T-cell (primary cell): ENCODE measurements around the gene RITA1. TPM values are rescaled to one million over a fixed set of nuclear protein-coding genes. Genes with fewer than 3 reads are reported as not detected.

Experiments
- ATAC-seq, 4 experiments: fragments of 200-7000 bp in 3 of 4; fragments of 150-1000 bp in 1 of 4; cut with Tn5 transposase; replicated peaks in 1 of 4; 1 replicate in 3 of 4; 2 replicates in 1 of 4; pipeline ENCODE4 v1.10.0; 2021; ENCODE audit warnings: moderate library complexity in 3 of 4, mild to moderate bottlenecking in 2 of 4, moderate number of reproducible peaks in 1 of 4
- CTCF ChIA-PET, 2 donors: fragments of 300-600 bp; sonication (Branson Sonifier 250); formaldehyde crosslinking; loops; one replicate each; lab custom pipeline; 2022; ENCODE audit warnings: antibody characterized with exemption in 2 of 2; lab: Charles Lee
- POLR2A ChIA-PET, 2 donors: fragments of 300-600 bp; sonication (Branson Sonifier 250); formaldehyde crosslinking; loops; one replicate each; lab custom pipeline; 2022; ENCODE audit warnings: antibody characterized with exemption in 2 of 2; lab: Charles Lee
- DNase-seq, 35 experiments: peaks; one replicate each; pipeline versions ENCODE4 v3.0.0 to v3.0.0-alpha.2; 2013 to 2023
- H3K27ac ChIP-seq: one replicate; pipeline ENCODE4 v1.5.1; 2013; ENCODE audit warnings: low read length
- H3K27me3 ChIP-seq, 2 experiments: replicated peaks in 1 of 2; 1 replicate in 1 of 2; 2 replicates in 1 of 2; pipeline versions ENCODE4 v1.6.1 to v1.7.0; 2013; ENCODE audit warnings: low read length in 1 of 2, mixed read lengths in 1 of 2; ENCODE audit not compliant: control insufficient read depth in 2 of 2, insufficient read depth in 2 of 2; ENCODE audit errors: extremely low read depth in 1 of 2
- H3K36me3 ChIP-seq, 2 donors: 1 replicate in 1 of 2; 2 replicates in 1 of 2; pipeline versions ENCODE4 v1.6.1 to v1.7.0; 2013; ENCODE audit warnings: low read length in 1 of 2; ENCODE audit not compliant: control insufficient read depth in 2 of 2, insufficient read depth in 1 of 2; ENCODE audit errors: extremely low read depth in 1 of 2
- H3K4me1 ChIP-seq, 2 experiments: 1 replicate in 1 of 2; 2 replicates in 1 of 2; pipeline versions ENCODE4 v1.6.1 to v1.7.0; 2013; ENCODE audit warnings: low read length in 2 of 2, mixed read lengths in 1 of 2; ENCODE audit not compliant: insufficient read depth in 2 of 2, control insufficient read depth in 1 of 2; ENCODE audit errors: extremely low read depth in 1 of 2
- H3K4me3 ChIP-seq, 2 donors: 1 replicate in 1 of 2; 2 replicates in 1 of 2; pipeline versions ENCODE4 v1.5.1 to v1.7.0; 2013; ENCODE audit warnings: mild to moderate bottlenecking in 2 of 2, low read length in 1 of 2, moderate library complexity in 1 of 2; ENCODE audit not compliant: control insufficient read depth in 1 of 2; ENCODE audit errors: extremely low read depth in 1 of 2
- H3K9me3 ChIP-seq: 2 replicates; pipeline ENCODE4 v1.7.0; 2013
- H3K27ac Mint-ChIP-seq, 2 donors: one replicate each; pipeline ENCODE4 v1.8.0; 2020 to 2021; ENCODE audit warnings: mild to moderate bottlenecking in 2 of 2, mixed read lengths in 2 of 2
- H3K27me3 Mint-ChIP-seq, 2 donors: one replicate each; pipeline ENCODE4 v1.8.0; 2021 to 2022; ENCODE audit warnings: mixed read lengths in 2 of 2
- H3K36me3 Mint-ChIP-seq: one replicate; pipeline ENCODE4 v1.8.0; 2021; ENCODE audit warnings: mixed read lengths
- H3K4me1 Mint-ChIP-seq, 3 donors: one replicate each; pipeline ENCODE4 v1.8.0; 2020 to 2022; ENCODE audit warnings: mixed read lengths in 3 of 3, mild to moderate bottlenecking in 1 of 3
- H3K4me3 Mint-ChIP-seq, 3 donors: one replicate each; pipeline ENCODE4 v1.8.0; 2020 to 2022; ENCODE audit warnings: mild to moderate bottlenecking in 3 of 3, mixed read lengths in 3 of 3, moderate library complexity in 3 of 3
- H3K9me3 Mint-ChIP-seq, 3 donors: one replicate each; pipeline ENCODE4 v1.8.0; 2020 to 2022; ENCODE audit warnings: mixed read lengths in 3 of 3
- WGBS: methylation state at CpG from one replicate; pipeline ENCODE4 v1.1.5; 2013; ENCODE audit warnings: missing lambda C conversion rate; ENCODE audit not compliant: insufficient coverage; 5-methylcytosine and 5-hydroxymethylcytosine counted together
- total RNA-seq, 35 experiments: library from RNA in 6 of 35; stranded (reverse) in 6 of 35; fragments of 120-200 nt in 1 of 35; gene quantifications; one replicate each; pipeline versions ENCODE4 v1.2.1 to v1.2.4 and lab custom pipeline; 2013 to 2026

Gene RITA1
- total RNA-seq, 5 donors from 2014 or later (not counting 1 experiment from before 2014, with no cell fraction given): 7.8 to 17.8 (median 13.8) TPM

GRCh38 chr12:113220593-113221180 lies 35.2 kb downstream of the RITA1 start:
- peak in 1 of 35 experiments; percentile 9 for DNase-seq

DNA sequence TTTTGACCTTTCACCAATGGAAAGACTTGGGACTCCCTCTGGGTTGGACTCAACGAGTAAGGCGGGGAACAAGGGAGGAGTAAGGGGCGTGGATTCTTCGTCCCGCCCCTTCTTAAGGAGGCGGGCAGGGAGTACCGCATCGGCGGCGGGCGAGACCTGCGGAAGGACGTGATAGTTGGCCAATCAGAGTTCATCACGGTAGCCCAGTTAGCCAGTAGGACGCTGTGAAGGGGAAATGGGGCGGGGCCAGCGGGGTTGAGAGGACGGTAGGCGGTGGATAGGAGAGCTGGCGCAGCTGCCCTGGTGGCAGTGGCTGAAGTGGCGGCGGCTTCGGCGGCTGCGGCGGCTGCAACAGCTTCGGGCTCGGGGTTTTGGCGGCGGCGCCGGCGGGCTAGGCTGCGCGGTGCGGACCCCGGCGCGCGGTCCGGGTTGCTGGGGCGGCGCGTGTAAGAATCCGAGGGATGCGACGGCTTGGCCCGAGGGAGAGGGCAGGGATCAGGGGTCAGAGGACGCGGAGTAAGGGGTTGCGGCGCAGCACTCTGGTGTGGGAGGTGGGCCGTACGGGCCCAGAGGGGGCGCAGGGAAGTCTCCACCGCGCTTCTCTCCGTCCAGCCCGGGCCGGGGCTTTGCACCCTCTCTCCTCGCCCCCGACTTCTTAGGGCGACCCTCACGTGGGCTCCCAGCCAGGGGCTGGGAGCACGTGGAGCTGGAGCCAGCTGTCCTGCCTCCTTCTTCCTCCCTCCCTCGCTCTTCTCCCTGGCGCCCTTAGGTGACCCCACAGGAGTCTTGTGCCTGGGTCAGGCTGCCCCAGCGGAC lies 35.9 kb downstream of the RITA1 start, which contains the start of gene TPCN1:
Gene TPCN1 (plus strand): TSS at position 284 of the 816 bp plus-strand sequence. CDS start 5,389 bp downstream, outside the sequence.
- Histone ChIP-seq H3K4me1 (peaks cover 34 to 38% of the 10 kb centered on the region in 2 experiments), H3K36me3 (no peaks in the 10 kb centered on the region), H3K27ac (peak within 1 kb of the TSS; percentile 55), H3K9me3 (no peaks in the 10 kb centered on the region), H3K4me3 (peak within 1 kb of the TSS; percentile 82 to 97), H3K27me3 (no peaks in the 10 kb centered on the region)
- H3K4me3 Mint-ChIP-seq: peak within 1 kb of the TSS; percentile 89 to 90 (median 89)
- H3K27ac Mint-ChIP-seq: peak within 1 kb of the TSS; percentile 88 to 93
- no peaks in the 10 kb centered on the region for H3K27me3 Mint-ChIP-seq
- ChIA-PET POLR2A (interaction anchor here in 1 of 2 donors (0.6 to 0.7 kb wide), 3 partner anchors 18 to 210 kb away, joined by 3 to 7 read pairs (median 4); no protein-coding TSS in a partner anchor), CTCF (interaction anchor here (0.6 to 1.3 kb wide), 5 partner anchors 12 to 229 kb away, joined by 3 to 6 read pairs (median 4); no protein-coding TSS in a partner anchor)
- no peaks in the 10 kb centered on the region for H3K9me3 Mint-ChIP-seq
- ATAC-seq (peak; percentile 93 to 95 (median 94)), DNase-seq (peak; percentile 95 to 100 (median 98))
- H3K4me1 Mint-ChIP-seq: peaks cover 37 to 47% (median 43%) of the 10 kb centered on the region in 3 donors
- H3K36me3 Mint-ChIP-seq: no peaks in the 10 kb centered on the region
- under 1% methylated on average over 54 of the region's 68 CpGs for WGBS

More at GRCh38 chr12:113220593-113221180, 35.2 kb downstream of the RITA1 start:
- ChIA-PET POLR2A (interaction anchor here in 1 of 2 donors (0.7 kb wide), 1 partner anchor 40 kb away, joined by 4 read pairs; no protein-coding TSS in a partner anchor), CTCF (interaction anchor here in 1 of 2 donors (0.6 kb wide), 1 partner anchor 17 kb away, joined by 6 read pairs; no protein-coding TSS in a partner anchor)
- under 1% methylated on average over 14 of the region's 23 CpGs for WGBS
- Histone ChIP-seq H3K36me3 (no peaks in the 10 kb centered on the region), H3K4me3 (peak overlapping the region; percentile 65 to 97), H3K27me3 (no peaks in the 10 kb centered on the region), H3K27ac (peak overlapping the region; percentile 52), H3K4me1 (peaks cover 36 to 38% of the 10 kb centered on the region in 2 experiments), H3K9me3 (no peaks in the 10 kb centered on the region)
- Mint-ChIP-seq H3K27me3 (no peaks in the 10 kb centered on the region), H3K36me3 (no peaks in the 10 kb centered on the region), H3K9me3 (no peaks in the 10 kb centered on the region), H3K27ac (peak overlapping the region; percentile 84 to 87), H3K4me1 (peaks cover 39 to 53% (median 46%) of the 10 kb centered on the region in 3 donors), H3K4me3 (peak overlapping the region; percentile 89 to 90 (median 89))
- ATAC-seq: no peak

DNA sequence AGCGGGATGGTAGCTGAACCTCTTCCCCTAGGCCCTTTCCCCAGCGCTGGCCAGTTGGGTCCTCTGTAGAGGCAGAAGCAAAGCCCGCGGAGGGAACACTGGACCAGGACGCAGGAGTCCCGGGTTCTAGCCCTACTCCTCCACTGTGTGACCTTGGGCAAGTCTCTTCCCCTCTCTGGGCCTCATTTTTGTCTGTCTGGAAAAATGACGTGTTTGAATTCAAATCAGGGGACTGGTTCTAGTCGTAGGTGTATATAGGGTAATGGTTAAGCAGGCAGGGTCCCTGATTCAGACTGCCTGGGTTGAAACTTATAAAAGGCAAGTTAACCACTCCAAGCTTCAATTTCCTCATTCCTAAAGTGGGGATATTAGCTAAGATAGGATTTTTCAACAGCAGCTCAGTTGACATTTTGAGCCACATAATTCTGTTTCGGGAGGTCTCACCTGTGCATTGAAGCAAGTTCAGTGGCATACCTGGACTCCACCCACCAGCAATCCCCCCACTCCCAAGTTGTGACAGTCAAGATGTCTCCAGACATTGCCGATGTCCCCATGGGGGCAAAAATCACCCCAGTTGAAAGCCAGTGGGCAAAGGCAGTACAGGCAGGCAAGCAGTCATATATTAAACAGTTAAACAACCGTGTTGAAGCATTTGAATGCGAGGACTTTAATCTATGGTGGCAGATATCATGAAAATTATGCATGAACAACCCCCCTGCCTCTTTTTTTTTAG lies 36.6 kb downstream of the RITA1 start:
- CTCF ChIA-PET: interaction anchor here (0.5 to 1.5 kb wide), 11 partner anchors 11 to 229 kb away, joined by 3 to 11 read pairs (median 4); no protein-coding TSS in a partner anchor
- peaks cover 31 to 38% of the 10 kb centered on the region in 2 experiments for H3K4me1 ChIP-seq

DNA sequence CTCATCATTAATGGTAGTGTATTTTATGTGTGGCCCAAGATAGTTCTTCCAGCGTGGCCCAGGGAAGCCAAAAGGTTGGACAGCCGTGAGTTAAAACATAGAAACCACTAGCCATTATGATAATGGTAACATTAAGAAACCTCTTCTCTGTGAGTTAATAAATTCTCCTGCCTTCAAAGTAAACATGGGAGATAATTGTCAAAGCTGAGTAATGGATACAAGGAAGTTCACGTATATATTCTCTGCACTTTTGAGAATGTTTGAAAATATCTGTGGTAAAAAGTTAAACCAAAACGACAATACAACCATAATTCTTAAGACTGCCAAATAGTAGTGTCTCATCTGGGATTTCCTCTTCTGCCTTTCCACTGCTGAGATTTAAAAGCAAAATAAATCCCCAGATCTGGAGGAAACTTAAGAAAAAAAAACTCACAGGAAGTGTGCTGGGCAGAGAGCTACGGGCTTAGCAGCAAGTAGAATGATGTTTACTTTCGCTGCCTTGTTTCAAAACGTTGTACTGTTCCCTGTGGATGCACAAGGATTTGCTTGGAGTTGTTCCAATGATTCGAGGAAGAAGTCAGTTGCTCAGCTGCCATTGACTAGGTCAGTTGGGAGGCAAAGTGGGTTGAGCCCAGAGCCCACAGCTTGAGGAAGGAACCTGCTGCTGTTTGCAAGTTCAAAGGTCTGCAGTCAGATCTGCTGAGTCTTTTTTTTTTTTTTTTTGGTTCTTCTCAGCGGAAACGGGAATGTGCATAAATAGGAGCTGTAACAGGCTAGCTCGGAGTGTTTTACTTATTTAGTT lies 37.4 kb downstream of the RITA1 start:
- H3K27me3 ChIP-seq: no peaks in the 10 kb centered on the region
- no peak for ATAC-seq
- WGBS: 5% methylated on average over 4 of the region's 11 CpGs
- Mint-ChIP-seq H3K27ac (peak overlapping the region; percentile 88 to 93), H3K36me3 (peaks cover 7% of the 10 kb centered on the region), H3K4me1 (peaks cover 27 to 40% (median 38%) of the 10 kb centered on the region in 3 donors), H3K27me3 (no peaks in the 10 kb centered on the region), H3K4me3 (peak overlapping the region; percentile 89 to 90 (median 89)), H3K9me3 (no peaks in the 10 kb centered on the region)
- peaks cover 24 to 32% of the 10 kb centered on the region in 2 experiments for H3K4me1 ChIP-seq
- H3K4me3 ChIP-seq: peak overlapping the region; percentile 24 to 90
- H3K9me3 ChIP-seq: no peaks in the 10 kb centered on the region
- CTCF ChIA-PET: interaction anchor here (0.5 to 1.5 kb wide), 16 partner anchors 11 to 205 kb away, joined by 3 to 11 read pairs (median 4); no protein-coding TSS in a partner anchor
- POLR2A ChIA-PET: interaction anchor here (0.6 to 1.0 kb wide), 8 partner anchors 13 to 1098 kb away, joined by 3 to 10 read pairs (median 5); partner anchors contain the start of genes DDX54 (in 1 of the 2), DTX1 (in 1 of the 2), RITA1 (in 1 of the 2) and TRAFD1 (in 1 of the 2)
- H3K36me3 ChIP-seq: peaks cover 0 to 12% of the 10 kb centered on the region in 2 donors
- peak overlapping the region; percentile 55 for H3K27ac ChIP-seq
- DNase-seq: peak in 6 of 35 experiments; percentile 7 to 37 (median 17)

More for the DNA sequence above, 36.6 kb downstream of the RITA1 start:
- peak overlapping the region; percentile 88 to 93 for H3K27ac Mint-ChIP-seq
- Histone ChIP-seq H3K36me3 (peaks cover 0 to 6% of the 10 kb centered on the region in 2 donors), H3K4me3 (peak overlapping the region; percentile 82 to 90), H3K27me3 (no peaks in the 10 kb centered on the region), H3K9me3 (no peaks in the 10 kb centered on the region), H3K27ac (peak overlapping the region; percentile 55)
- H3K36me3 Mint-ChIP-seq: peaks cover under 1% of the 10 kb centered on the region
- H3K27me3 Mint-ChIP-seq: no peaks in the 10 kb centered on the region
- ATAC-seq (no peak), DNase-seq (peak in 6 of 35 experiments; percentile 4 to 33 (median 18))
- POLR2A ChIA-PET: interaction anchor here (0.6 to 1.0 kb wide), 6 partner anchors 12 to 1097 kb away, joined by 3 to 10 read pairs (median 4); partner anchors contain the start of genes DDX54 (in 1 of the 2), RITA1 (in 1 of the 2) and TRAFD1 (in 1 of the 2)
- peaks cover 34 to 44% (median 39%) of the 10 kb centered on the region in 3 donors for H3K4me1 Mint-ChIP-seq
- H3K4me3 Mint-ChIP-seq: peak overlapping the region; percentile 89 to 90 (median 89)
- no peaks in the 10 kb centered on the region for H3K9me3 Mint-ChIP-seq
- WGBS: 24% methylated on average over 7 of the region's 12 CpGs

DNA sequence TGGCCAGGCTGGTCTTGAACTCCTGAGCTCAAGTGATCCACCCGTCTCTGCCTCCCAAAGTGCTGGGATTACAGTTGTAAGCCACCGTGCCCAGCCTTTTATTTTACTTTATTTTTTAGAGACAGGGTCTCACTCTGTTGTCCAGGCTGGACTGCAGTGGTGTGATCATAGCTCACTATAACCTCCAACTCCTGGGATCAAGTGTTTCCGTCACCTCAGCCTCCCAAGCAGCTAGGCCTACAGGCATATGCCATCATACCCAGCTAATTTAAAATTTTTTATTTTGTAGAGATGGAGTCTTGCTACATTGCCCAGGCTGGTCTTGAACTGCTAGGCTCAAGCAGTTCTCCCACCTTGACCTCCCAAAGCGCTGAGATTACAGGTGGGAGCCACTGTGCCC lies 39.4 kb downstream of the RITA1 start:
- Mint-ChIP-seq H3K27me3 (no peaks in the 10 kb centered on the region), H3K9me3 (no peaks in the 10 kb centered on the region), H3K4me3 (no peak overlapping the region), H3K27ac (no peak overlapping the region), H3K36me3 (peaks cover 19% of the 10 kb centered on the region), H3K4me1 (peaks cover 43 to 58% (median 44%) of the 10 kb centered on the region in 3 donors)
- ATAC-seq (no peak), DNase-seq (no peak)
- ChIA-PET CTCF (interaction anchor here (1.0 to 1.9 kb wide), 2 partner anchors 8 kb away, joined by 5 to 6 read pairs; no protein-coding TSS in a partner anchor), POLR2A (no interaction called here)
- 100% methylated on average over 2 of the region's 4 CpGs for WGBS
- Histone ChIP-seq H3K4me3 (no peak overlapping the region), H3K4me1 (peaks cover 31 to 47% of the 10 kb centered on the region in 2 experiments), H3K27ac (no peak overlapping the region), H3K9me3 (no peaks in the 10 kb centered on the region), H3K27me3 (no peaks in the 10 kb centered on the region), H3K36me3 (peaks cover 0 to 21% of the 10 kb centered on the region in 2 donors)
